HepG2 (cell line): ENCODE results near the gene TRIM23. TPM values are rescaled to one million over a fixed set of nuclear protein-coding genes. Genes with fewer than 3 reads are reported as not detected.

Experiments
- ARNT ChIP-seq: fragments of 450-650 bp; IDR thresholded peaks from 2 replicates; pipeline ENCODE4 v1.6.1; 2017
- ARNT2 ChIP-seq: sonication (generic); formaldehyde crosslinking; IDR thresholded peaks from 2 replicates; pipeline ENCODE4 v1.8.0; 2022; ENCODE audit warnings: mild to moderate bottlenecking, low read depth, missing genetic modification reagents, moderate library complexity
- ATM ChIP-seq: fragments of 450-650 bp; IDR thresholded peaks from 2 replicates; pipeline ENCODE4 v1.7.1; 2017; ENCODE audit warnings: mild to moderate bottlenecking, borderline replicate concordance
- CCDC6 ChIP-seq: sonication (generic); formaldehyde crosslinking; IDR thresholded peaks from 2 replicates; pipeline ENCODE4 v1.8.1; 2022; ENCODE audit warnings: mild to moderate bottlenecking, missing genetic modification reagents, moderate library complexity
- GTF3A ChIP-seq: sonication (generic); formaldehyde crosslinking; conservative IDR thresholded peaks from 2 replicates; pipeline ENCODE4 v1.4.0; 2020; ENCODE audit warnings: mild to moderate bottlenecking, missing genetic modification reagents
- JUNB ChIP-seq: sonication (generic); formaldehyde crosslinking; IDR thresholded peaks from 2 replicates; pipeline ENCODE4 v1.8.0; 2022; ENCODE audit warnings: missing genetic modification reagents, mild to moderate bottlenecking, borderline replicate concordance
- PCBP1 ChIP-seq: fragments of 200-400 bp; formaldehyde crosslinking; IDR thresholded peaks from 2 replicates; pipeline ENCODE4 v1.6.1; 2017; ENCODE audit warnings: mild to moderate bottlenecking, low read depth, low read length, borderline replicate concordance
- PRMT3 ChIP-seq: sonication (generic); formaldehyde crosslinking; IDR thresholded peaks from 2 replicates; pipeline ENCODE4 v1.8.1; 2022; ENCODE audit warnings: low read depth, mild to moderate bottlenecking, moderate library complexity, missing genetic modification reagents, borderline replicate concordance
- TBX2 ChIP-seq: sonication (generic); formaldehyde crosslinking; IDR thresholded peaks from 2 replicates; pipeline ENCODE4 v1.5.0; 2020; ENCODE audit warnings: missing genetic modification reagents, mild to moderate bottlenecking, borderline replicate concordance
- THAP11 ChIP-seq: IDR thresholded peaks from 2 replicates; pipeline ENCODE4 v1.6.1; 2016; ENCODE audit warnings: missing biosample characterization, missing genetic modification reagents
- TOPORS ChIP-seq: sonication (generic); formaldehyde crosslinking; IDR thresholded peaks from 2 replicates; pipeline ENCODE4 v1.8.0; 2023; ENCODE audit warnings: mild to moderate bottlenecking, missing genetic modification reagents
- U2AF1 ChIP-seq: fragments of 200-400 bp; formaldehyde crosslinking; optimal IDR thresholded peaks from 2 replicates; pipeline ENCODE3; 2017; ENCODE audit warnings: mild to moderate bottlenecking, low read depth, low read length
- ZNF296 ChIP-seq: sonication (generic); formaldehyde crosslinking; conservative IDR thresholded peaks from 2 replicates; pipeline ENCODE4 v1.5.0; 2020; ENCODE audit warnings: mild to moderate bottlenecking, missing genetic modification reagents
- ZNF354B ChIP-seq: sonication (generic); formaldehyde crosslinking; IDR thresholded peaks from 2 replicates; pipeline ENCODE4 v1.8.0; 2022; ENCODE audit warnings: mild to moderate bottlenecking, missing genetic modification reagents
- ZNF547 ChIP-seq: sonication (generic); formaldehyde crosslinking; IDR thresholded peaks from 2 replicates; pipeline ENCODE4 v1.5.1; 2020; ENCODE audit warnings: mild to moderate bottlenecking, missing genetic modification reagents
- ZNF564 ChIP-seq: sonication (generic); formaldehyde crosslinking; IDR thresholded peaks from 2 replicates; pipeline ENCODE4 v1.8.1; 2023; ENCODE audit warnings: mild to moderate bottlenecking, missing genetic modification reagents
- polyA plus RNA-seq, 8 experiments: library from polyadenylated mRNA; depleted of rRNA in 3 of 8; stranded (reverse) in 7 of 8; unstranded in 1 of 8; fragments of >200 nt; fragmentation: Illumina TruSeq in 4 of 8; extraction: Trizol in 4 of 8; gene quantifications; 2 replicates each; pipeline versions ENCODE4 v1.2.1 to v1.2.3, GENCODE V29; 2011 to 2016; ENCODE audit warnings: low read depth in 4 of 8, missing spikeins in 1 of 8, mixed read lengths in 1 of 8; ENCODE audit not compliant: insufficient read depth in 1 of 8
- total RNA-seq, 5 experiments: library from RNA; depleted of rRNA; stranded (reverse); fragments of >200 nt; fragmentation: Illumina TruSeq; extraction: Trizol; gene quantifications; 2 replicates each; pipeline ENCODE4 v1.2.3, GENCODE V29; 2016; ENCODE audit warnings: low read depth in 1 of 5
- TF ChIP-seq, protein P1 (sequence below): IDR thresholded peaks from 2 replicates; pipeline ENCODE4 v1.6.1; 2016; ENCODE audit warnings: low read depth, control low read depth
- TF ChIP-seq, protein P2 (sequence below): sonication (generic); formaldehyde crosslinking; IDR thresholded peaks from 2 replicates; pipeline ENCODE4 v1.5.1; 2020; ENCODE audit warnings: missing genetic modification reagents, mild to moderate bottlenecking, borderline replicate concordance
- TF ChIP-seq, protein P3 (sequence below): sonication (generic); formaldehyde crosslinking; IDR thresholded peaks from 2 replicates; pipeline ENCODE4 v1.4.0; 2020; ENCODE audit warnings: missing genetic modification reagents
- TF ChIP-seq, protein P4 (sequence below): sonication (generic); formaldehyde crosslinking; IDR thresholded peaks from 2 replicates; pipeline ENCODE4 v1.4.0; 2020; ENCODE audit warnings: missing genetic modification reagents

The TRIM23 gene
- total and polyA plus RNA-seq, 2 of the 13 experiments (the other 11 are each of a cell fraction or from before 2014, with no cell fraction given), result 4.6 to 11.4 TPM

DNA sequence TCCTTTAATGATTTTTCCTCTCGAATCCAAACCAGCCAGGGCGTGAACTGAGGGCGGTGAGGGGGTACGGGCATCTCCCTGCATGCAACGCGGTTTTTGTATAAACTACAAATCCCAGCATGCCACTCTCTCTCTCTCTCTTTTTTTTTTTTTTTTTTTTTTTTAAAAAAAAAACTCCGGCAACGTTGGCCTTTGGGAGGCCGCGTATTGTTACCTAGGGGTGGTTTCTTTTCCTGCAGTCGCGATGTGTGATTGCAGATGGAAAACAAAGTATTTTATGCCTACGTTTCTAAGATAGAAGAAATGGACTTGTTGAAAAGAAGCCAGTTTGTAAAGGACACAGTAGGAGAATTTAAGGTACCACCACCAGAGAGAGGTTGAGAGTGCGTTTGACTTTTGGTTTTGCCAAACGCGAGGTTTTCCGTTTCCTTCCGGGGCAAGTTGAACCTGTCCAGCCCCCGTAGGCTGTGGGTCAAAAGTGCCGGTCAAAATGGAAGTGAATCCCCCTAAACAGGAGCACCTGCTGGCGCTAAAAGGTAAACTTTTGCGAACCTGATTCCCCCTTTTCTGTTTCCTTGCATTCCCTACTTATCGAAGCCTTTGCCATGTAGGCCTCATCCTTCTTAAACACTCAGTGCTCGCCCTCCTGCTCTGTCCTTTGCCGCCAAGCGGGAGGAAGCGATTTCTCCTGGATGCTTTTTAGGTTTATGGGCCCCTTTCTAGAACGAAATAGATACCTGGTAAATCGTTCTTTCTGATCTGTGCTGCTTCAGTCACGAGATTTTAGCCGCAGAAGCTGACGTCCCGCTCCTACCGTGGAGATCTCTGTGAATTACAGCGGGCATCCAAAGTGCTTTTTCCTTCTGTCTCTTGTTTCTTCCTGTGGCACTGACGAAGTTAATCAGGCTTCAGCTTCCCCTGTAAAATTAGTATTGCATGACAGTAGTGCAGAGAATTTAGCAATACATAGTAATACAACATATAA is 730 bp upstream of the TRIM23 start, which contains the start of the genes SHLD3 and TRAPPC13 (continued):
- TF ChIP-seq ARNT2 (CRISPR knock-in tag) (no peak), JUNB (CRISPR knock-in tag) (no peak), CCDC6 (CRISPR knock-in tag) (0 out of 2 replicates have a peak, but pooled peaks have one; percentile 29), TOPORS (CRISPR knock-in tag) (no peak), ZNF547 (CRISPR knock-in tag) (no peak), PCBP1 (no peak), ARNT (no peak), PRMT3 (no peak), TBX2 (CRISPR knock-in tag) (no peak), U2AF1 (no peak), ZNF564 (CRISPR knock-in tag) (no peak), ZNF296 (CRISPR knock-in tag) (no peak), ATM (no peak), THAP11 (CRISPR knock-in tag) (peak; percentile 96), GTF3A (no peak), ZNF354B (CRISPR knock-in tag) (no peak)
- TF ChIP-seq, protein P1, sequence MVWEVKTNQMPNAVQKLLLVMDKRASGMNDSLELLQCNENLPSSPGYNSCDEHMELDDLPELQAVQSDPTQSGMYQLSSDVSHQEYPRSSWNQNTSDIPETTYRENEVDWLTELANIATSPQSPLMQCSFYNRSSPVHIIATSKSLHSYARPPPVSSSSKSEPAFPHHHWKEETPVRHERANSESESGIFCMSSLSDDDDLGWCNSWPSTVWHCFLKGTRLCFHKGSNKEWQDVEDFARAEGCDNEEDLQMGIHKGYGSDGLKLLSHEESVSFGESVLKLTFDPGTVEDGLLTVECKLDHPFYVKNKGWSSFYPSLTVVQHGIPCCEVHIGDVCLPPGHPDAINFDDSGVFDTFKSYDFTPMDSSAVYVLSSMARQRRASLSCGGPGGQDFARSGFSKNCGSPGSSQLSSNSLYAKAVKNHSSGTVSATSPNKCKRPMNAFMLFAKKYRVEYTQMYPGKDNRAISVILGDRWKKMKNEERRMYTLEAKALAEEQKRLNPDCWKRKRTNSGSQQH (CRISPR knock-in tag), result no peak
- TF ChIP-seq, protein P2, sequence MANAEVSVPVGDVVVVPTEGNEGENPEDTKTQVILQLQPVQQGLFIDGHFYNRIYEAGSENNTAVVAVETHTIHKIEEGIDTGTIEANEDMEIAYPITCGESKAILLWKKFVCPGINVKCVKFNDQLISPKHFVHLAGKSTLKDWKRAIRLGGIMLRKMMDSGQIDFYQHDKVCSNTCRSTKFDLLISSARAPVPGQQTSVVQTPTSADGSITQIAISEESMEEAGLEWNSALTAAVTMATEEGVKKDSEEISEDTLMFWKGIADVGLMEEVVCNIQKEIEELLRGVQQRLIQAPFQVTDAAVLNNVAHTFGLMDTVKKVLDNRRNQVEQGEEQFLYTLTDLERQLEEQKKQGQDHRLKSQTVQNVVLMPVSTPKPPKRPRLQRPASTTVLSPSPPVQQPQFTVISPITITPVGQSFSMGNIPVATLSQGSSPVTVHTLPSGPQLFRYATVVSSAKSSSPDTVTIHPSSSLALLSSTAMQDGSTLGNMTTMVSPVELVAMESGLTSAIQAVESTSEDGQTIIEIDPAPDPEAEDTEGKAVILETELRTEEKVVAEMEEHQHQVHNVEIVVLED, result no peak
- TF ChIP-seq, protein P3, sequence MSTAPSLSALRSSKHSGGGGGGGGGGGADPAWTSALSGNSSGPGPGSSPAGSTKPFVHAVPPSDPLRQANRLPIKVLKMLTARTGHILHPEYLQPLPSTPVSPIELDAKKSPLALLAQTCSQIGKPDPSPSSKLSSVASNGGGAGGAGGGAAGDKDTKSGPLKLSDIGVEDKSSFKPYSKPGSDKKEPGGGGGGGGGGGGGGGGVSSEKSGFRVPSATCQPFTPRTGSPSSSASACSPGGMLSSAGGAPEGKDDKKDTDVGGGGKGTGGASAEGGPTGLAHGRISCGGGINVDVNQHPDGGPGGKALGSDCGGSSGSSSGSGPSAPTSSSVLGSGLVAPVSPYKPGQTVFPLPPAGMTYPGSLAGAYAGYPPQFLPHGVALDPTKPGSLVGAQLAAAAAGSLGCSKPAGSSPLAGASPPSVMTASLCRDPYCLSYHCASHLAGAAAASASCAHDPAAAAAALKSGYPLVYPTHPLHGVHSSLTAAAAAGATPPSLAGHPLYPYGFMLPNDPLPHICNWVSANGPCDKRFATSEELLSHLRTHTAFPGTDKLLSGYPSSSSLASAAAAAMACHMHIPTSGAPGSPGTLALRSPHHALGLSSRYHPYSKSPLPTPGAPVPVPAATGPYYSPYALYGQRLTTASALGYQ, result peak; percentile 45; the same call in 1 of the 2 replicates
- TF ChIP-seq, protein P4, sequence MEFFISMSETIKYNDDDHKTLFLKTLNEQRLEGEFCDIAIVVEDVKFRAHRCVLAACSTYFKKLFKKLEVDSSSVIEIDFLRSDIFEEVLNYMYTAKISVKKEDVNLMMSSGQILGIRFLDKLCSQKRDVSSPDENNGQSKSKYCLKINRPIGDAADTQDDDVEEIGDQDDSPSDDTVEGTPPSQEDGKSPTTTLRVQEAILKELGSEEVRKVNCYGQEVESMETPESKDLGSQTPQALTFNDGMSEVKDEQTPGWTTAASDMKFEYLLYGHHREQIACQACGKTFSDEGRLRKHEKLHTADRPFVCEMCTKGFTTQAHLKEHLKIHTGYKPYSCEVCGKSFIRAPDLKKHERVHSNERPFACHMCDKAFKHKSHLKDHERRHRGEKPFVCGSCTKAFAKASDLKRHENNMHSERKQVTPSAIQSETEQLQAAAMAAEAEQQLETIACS (CRISPR knock-in tag), result no peak
